Activated CD4-positive, alpha-beta memory T cell treated with anti-CD3 and anti-CD28 coated beads for 36 hours (primary cell): Measurements from ENCODE around the gene MYO7A. TPM values are rescaled to one million over a fixed set of nuclear protein-coding genes. Genes with fewer than 3 reads are reported as not detected.

Experiments used
- CTCF ChIA-PET: fragments of 350-600 bp; sonication (Branson Sonifier 250); formaldehyde crosslinking; loops from one replicate; lab custom pipeline; 2021; ENCODE audit warnings: antibody characterized with exemption, inconsistent platforms; lab: Charles Lee
- POLR2A ChIA-PET: fragments of 350-600 bp; sonication (Branson Sonifier 250); formaldehyde crosslinking; loops from one replicate; lab custom pipeline; 2021; ENCODE audit warnings: antibody characterized with exemption; lab: Charles Lee
- DNase-seq: peaks from one replicate; pipeline ENCODE4 v3.0.0-alpha.2; 2020
- H3K27ac Mint-ChIP-seq: one replicate; pipeline ENCODE4 v1.8.0; 2021; ENCODE audit warnings: mixed read lengths
- H3K27me3 Mint-ChIP-seq: one replicate; pipeline ENCODE4 v1.8.0; 2021; ENCODE audit warnings: mixed read lengths
- H3K36me3 Mint-ChIP-seq: one replicate; pipeline ENCODE4 v1.8.0; 2021; ENCODE audit warnings: mixed read lengths
- H3K4me1 Mint-ChIP-seq: one replicate; pipeline ENCODE4 v1.8.0; 2021; ENCODE audit warnings: low read depth, mixed read lengths
- H3K4me3 Mint-ChIP-seq: one replicate; pipeline ENCODE4 v1.8.0; 2021; ENCODE audit warnings: mild to moderate bottlenecking, mixed read lengths
- H3K9me3 Mint-ChIP-seq: one replicate; pipeline ENCODE4 v1.8.0; 2021; ENCODE audit warnings: mixed read lengths
- intact Hi-C: fragments of 100-400 bp; cut with micrococcal nuclease; formaldehyde crosslinking; loops from one replicate; pipeline ENCODE4 v1.15.1; 2023
- total RNA-seq, 2 experiments: library from RNA; stranded (reverse); gene quantifications; one replicate each; pipeline ENCODE4 v1.2.3, GENCODE V29; 2021

The MYO7A gene
- total RNA-seq, 2 experiments from 2014 or later, result 0.29 to 0.38 TPM

- no peak overlapping the region for H3K27ac Mint-ChIP-seq
- H3K9me3 Mint-ChIP-seq, result no peaks in the 10 kb centered on the region
- H3K4me1 Mint-ChIP-seq, result no peaks in the 10 kb centered on the region
- DNase-seq, result no peak
- POLR2A ChIA-PET, result no interaction called here
- H3K27me3 Mint-ChIP-seq, result no peaks in the 10 kb centered on the region
- CTCF ChIA-PET, result interaction anchor here (1.1 kb wide), 1 partner anchor 85 kb away, joined by 3 read pairs; no protein-coding TSS in a partner anchor
- H3K4me3 Mint-ChIP-seq, result no peak overlapping the region
- no peaks in the 10 kb centered on the region for H3K36me3 Mint-ChIP-seq
- intact Hi-C loops, result no loop called here
These were observed 84.4 kb downstream of the MYO7A start for GRCh38 chr11:77212314-77213007.

GRCh38 chr11:77213029-77213579, 85.1 kb downstream of the MYO7A start:
- H3K27ac Mint-ChIP-seq, result no peak overlapping the region
- ChIA-PET CTCF (no interaction called here), POLR2A (no interaction called here)
- intact Hi-C loops, result no loop called here
- no peaks in the 10 kb centered on the region for H3K27me3 Mint-ChIP-seq
- no peak for DNase-seq
- H3K4me3 Mint-ChIP-seq, result no peak overlapping the region
- H3K36me3 Mint-ChIP-seq, result no peaks in the 10 kb centered on the region
- no peaks in the 10 kb centered on the region for H3K9me3 Mint-ChIP-seq
- H3K4me1 Mint-ChIP-seq, result no peaks in the 10 kb centered on the region

DNA sequence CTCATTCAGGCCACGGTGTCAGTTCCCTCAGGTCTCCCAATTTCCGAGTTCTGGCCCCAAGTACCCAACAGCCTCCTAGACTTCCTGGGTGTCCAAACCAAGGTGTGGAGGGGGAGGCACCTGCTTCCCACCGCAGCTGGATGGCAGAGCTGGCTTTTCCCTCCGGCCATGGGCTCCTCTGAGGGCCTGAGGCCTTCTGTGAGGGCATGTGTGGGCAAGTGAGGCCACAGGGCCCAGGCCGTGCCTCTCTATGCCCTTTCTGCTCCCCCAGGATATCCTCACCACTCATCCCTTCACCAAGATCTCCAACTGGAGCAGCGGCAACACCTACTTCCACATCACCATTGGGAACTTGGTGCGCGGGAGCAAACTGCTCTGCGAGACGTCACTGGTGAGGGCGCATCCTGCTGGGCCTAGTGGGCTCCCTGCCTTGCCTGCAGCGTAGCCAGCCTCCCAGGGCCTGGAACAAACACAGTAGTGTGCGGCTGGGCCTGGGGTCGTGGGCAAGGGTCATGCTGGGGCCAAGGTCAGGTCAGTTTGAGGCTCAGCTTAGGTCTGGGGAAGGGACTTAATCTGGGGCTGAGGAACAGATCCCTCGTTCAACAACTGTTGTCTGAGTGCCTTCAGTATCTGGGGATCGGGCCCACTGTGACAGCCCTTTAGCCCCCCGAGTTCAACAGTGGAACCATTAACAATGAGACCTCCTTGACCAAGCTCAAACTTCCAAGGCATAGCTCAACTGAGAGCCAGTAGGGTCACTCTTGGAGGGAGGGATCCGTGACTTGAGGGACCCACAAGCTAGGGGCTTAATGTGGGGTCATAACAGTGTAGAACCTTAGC, 85.8 kb downstream of the MYO7A start:
- H3K27ac Mint-ChIP-seq, result no peak overlapping the region
- ChIA-PET CTCF (no interaction called here), POLR2A (no interaction called here)
- no peak for DNase-seq
- no peaks in the 10 kb centered on the region for H3K4me1 Mint-ChIP-seq
- no peaks in the 10 kb centered on the region for H3K9me3 Mint-ChIP-seq
- H3K36me3 Mint-ChIP-seq, result no peaks in the 10 kb centered on the region
- intact Hi-C loops, result no loop called here
- H3K4me3 Mint-ChIP-seq, result no peak overlapping the region
- H3K27me3 Mint-ChIP-seq, result no peaks in the 10 kb centered on the region

DNA sequence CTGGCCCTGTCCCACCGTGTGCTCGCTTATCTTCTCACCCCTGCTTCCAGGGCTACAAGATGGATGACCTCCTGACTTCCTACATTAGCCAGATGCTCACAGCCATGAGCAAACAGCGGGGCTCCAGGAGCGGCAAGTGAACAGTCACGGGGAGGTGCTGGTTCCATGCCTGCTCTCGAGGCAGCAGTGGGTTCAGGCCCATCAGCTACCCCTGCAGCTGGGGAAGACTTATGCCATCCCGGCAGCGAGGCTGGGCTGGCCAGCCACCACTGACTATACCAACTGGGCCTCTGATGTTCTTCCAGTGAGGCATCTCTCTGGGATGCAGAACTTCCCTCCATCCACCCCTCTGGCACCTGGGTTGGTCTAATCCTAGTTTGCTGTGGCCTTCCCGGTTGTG, 86.5 kb downstream of the MYO7A start:
- ChIA-PET CTCF (no interaction called here), POLR2A (no interaction called here)
- H3K27ac Mint-ChIP-seq, result no peak overlapping the region
- no peaks in the 10 kb centered on the region for H3K9me3 Mint-ChIP-seq
- DNase-seq, result no peak
- H3K4me3 Mint-ChIP-seq, result no peak overlapping the region
- intact Hi-C loops, result no loop called here
- H3K27me3 Mint-ChIP-seq, result no peaks in the 10 kb centered on the region
- H3K4me1 Mint-ChIP-seq, result no peaks in the 10 kb centered on the region
- H3K36me3 Mint-ChIP-seq, result no peaks in the 10 kb centered on the region

GRCh38 chr11:77215106-77215505, 87.1 kb downstream of the MYO7A start:
- Mint-ChIP-seq H3K27me3 (no peaks in the 10 kb centered on the region), H3K36me3 (no peaks in the 10 kb centered on the region), H3K4me1 (no peaks in the 10 kb centered on the region), H3K27ac (no peak overlapping the region), H3K4me3 (no peak overlapping the region), H3K9me3 (no peaks in the 10 kb centered on the region)
- intact Hi-C loops, result no loop called here
- ChIA-PET CTCF (no interaction called here), POLR2A (no interaction called here)
- no peak for DNase-seq

DNA sequence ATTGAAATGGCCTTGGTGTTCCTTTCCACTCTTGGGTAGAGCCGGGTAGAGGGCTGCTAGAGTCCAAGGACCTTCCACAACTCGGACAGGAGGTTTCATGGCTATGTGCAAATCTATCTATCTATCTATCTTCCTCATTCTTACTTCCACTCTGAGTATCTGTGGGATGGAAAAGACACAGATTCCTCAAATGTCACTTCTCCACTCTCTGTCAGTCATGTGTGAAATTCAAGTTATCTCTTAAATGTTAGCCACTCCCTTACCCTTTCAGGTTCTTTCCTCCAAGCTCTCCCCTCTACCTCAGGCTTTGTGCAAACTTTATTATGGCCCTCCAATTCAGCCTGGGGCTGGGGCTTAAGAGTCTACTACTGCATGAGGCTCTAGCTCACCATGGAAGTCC, 89.1 kb downstream of the MYO7A start:
- H3K9me3 Mint-ChIP-seq, result no peaks in the 10 kb centered on the region
- no peaks in the 10 kb centered on the region for H3K36me3 Mint-ChIP-seq
- H3K4me3 Mint-ChIP-seq, result no peak overlapping the region
- CTCF ChIA-PET, result no interaction called here
- intact Hi-C loops, result no loop called here
- POLR2A ChIA-PET, result no interaction called here
- no peaks in the 10 kb centered on the region for H3K4me1 Mint-ChIP-seq
- no peak overlapping the region for H3K27ac Mint-ChIP-seq
- H3K27me3 Mint-ChIP-seq, result peaks cover 9% of the 10 kb centered on the region
- DNase-seq, result no peak

DNA sequence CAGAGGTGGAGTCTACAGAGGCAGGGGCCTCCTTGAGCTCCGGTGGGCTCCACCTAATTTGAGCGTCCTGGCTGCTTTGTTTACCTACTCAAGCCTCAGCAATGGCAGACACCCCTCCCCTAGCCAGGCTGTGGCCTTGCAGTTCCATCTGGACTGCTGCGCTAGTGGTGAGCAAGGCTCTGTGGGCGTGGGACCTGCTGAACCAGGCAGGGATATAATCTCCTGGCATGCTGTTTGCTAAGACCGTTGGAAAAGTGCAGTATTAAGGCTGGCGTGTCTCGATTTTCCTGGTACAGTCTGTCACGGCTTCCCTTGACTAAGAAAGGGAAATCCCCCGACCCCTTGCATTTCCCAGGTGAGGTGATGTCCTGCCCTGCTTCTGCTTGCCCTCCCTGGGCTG, 95.8 kb downstream of the MYO7A start:
- Mint-ChIP-seq H3K36me3 (no peaks in the 10 kb centered on the region), H3K27me3 (peaks cover 30% of the 10 kb centered on the region), H3K27ac (no peak overlapping the region), H3K9me3 (no peaks in the 10 kb centered on the region), H3K4me3 (no peak overlapping the region), H3K4me1 (no peaks in the 10 kb centered on the region)
- ChIA-PET POLR2A (no interaction called here), CTCF (no interaction called here)
- no peak for DNase-seq
- intact Hi-C loops, result no loop called here

DNA sequence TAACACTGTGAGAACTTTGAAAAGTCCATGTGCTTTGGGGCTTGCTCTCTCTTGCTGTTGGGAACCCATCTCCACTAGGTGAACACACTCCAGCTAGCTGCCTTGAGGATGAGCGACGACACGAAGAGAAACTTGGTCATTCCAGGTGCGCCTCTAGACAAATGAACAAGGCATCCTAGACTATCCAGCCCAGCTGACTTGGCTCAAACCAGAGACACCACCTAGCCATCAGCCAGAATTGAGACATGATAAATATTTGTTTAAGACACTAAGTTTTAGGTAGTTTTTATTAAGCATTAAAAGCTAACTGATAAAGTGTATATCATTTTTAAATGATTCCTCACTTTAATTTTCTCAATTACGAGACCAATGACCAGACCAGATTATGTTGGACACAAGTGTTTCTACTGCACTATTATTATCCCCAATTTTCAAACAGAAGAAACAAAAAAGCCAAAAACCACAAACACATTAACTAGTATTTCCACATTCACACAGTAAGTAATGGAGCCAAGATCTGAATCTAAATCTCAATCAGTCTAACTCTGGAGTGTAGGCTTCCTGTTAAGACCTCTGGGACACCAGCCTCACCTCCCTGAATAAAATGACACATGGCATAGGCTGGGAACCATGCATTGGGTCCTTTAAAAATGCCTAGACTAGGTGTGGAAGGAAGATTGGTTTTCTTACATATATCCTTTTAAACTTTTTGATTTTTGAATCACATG, 103.0 kb downstream of the MYO7A start:
- Mint-ChIP-seq H3K4me1 (no peaks in the 10 kb centered on the region), H3K27ac (no peak overlapping the region), H3K9me3 (no peaks in the 10 kb centered on the region), H3K27me3 (peaks cover 15% of the 10 kb centered on the region), H3K36me3 (no peaks in the 10 kb centered on the region), H3K4me3 (no peak overlapping the region)
- ChIA-PET POLR2A (no interaction called here), CTCF (no interaction called here)
- intact Hi-C loops, result no loop called here
- no peak for DNase-seq

GRCh38 chr11:77231800-77232199, 103.8 kb downstream of the MYO7A start:
- Mint-ChIP-seq H3K27ac (no peak overlapping the region), H3K27me3 (peaks cover 14% of the 10 kb centered on the region), H3K9me3 (no peaks in the 10 kb centered on the region), H3K4me1 (no peaks in the 10 kb centered on the region), H3K36me3 (no peaks in the 10 kb centered on the region), H3K4me3 (no peak overlapping the region)
- ChIA-PET POLR2A (no interaction called here), CTCF (no interaction called here)
- DNase-seq, result no peak
- intact Hi-C loops, result no loop called here

- intact Hi-C loops, result no loop called here
- no peak overlapping the region for H3K27ac Mint-ChIP-seq
- CTCF ChIA-PET, result no interaction called here
- no peak for DNase-seq
- H3K27me3 Mint-ChIP-seq, result peaks cover 10% of the 10 kb centered on the region
- no peak overlapping the region for H3K4me3 Mint-ChIP-seq
- POLR2A ChIA-PET, result no interaction called here
- H3K4me1 Mint-ChIP-seq, result no peaks in the 10 kb centered on the region
- H3K36me3 Mint-ChIP-seq, result no peaks in the 10 kb centered on the region
- no peaks in the 10 kb centered on the region for H3K9me3 Mint-ChIP-seq
These were observed 104.2 kb downstream of the MYO7A start for GRCh38 chr11:77232242-77232641.

- no peaks in the 10 kb centered on the region for H3K4me1 Mint-ChIP-seq
- DNase-seq, result no peak
- no peak overlapping the region for H3K27ac Mint-ChIP-seq
- intact Hi-C loops, result no loop called here
- no peaks in the 10 kb centered on the region for H3K9me3 Mint-ChIP-seq
- H3K36me3 Mint-ChIP-seq, result no peaks in the 10 kb centered on the region
- H3K27me3 Mint-ChIP-seq, result peaks cover 7% of the 10 kb centered on the region
- ChIA-PET CTCF (no interaction called here), POLR2A (no interaction called here)
- no peak overlapping the region for H3K4me3 Mint-ChIP-seq
These were observed 105.0 kb downstream of the MYO7A start for GRCh38 chr11:77233011-77233410.

DNA sequence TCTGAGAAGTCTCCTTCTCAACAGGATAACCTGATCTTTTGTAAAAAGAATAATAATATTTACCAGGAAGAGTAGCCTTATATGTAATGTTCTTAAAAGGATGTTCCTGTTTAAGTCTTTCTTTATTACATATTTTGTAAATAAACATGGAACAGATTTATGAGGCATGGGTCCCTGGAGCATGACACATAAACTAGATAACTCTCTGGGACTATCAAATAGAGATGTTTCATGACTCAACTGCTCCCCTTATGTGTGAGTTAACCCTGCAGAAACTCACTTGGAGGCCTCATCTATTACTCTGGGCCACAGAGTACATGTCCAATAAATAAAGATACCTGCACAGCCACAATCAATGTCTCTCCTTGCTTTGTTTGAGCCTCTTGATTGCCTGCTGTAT, 108.9 kb downstream of the MYO7A start:
- DNase-seq, result no peak
- Mint-ChIP-seq H3K27ac (no peak overlapping the region), H3K27me3 (peaks cover 5% of the 10 kb centered on the region), H3K36me3 (no peaks in the 10 kb centered on the region), H3K4me1 (no peaks in the 10 kb centered on the region), H3K4me3 (no peak overlapping the region), H3K9me3 (no peaks in the 10 kb centered on the region)
- intact Hi-C loops, result no loop called here
- ChIA-PET POLR2A (no interaction called here), CTCF (no interaction called here)
